Motor neuron (in vitro differentiated cells): Measurements from ENCODE around the gene PRTN3. TPM values are rescaled to one million over a fixed set of nuclear protein-coding genes. Genes with fewer than 3 reads are reported as not detected.

Experiments
- ATAC-seq, 8 experiments: fragments of 200-7000 bp; cut with Tn5 transposase; replicated peaks in 6 of 8; 2 replicates each; pipeline ENCODE4 v1.8.0; 2021; ENCODE audit warnings: mild to moderate bottlenecking in 8 of 8, moderate library complexity in 8 of 8
- H3K27ac ChIP-seq, 2 donors: fragments of 250-450 bp; sonication (Bioruptor Pico); 2 replicates each; pipeline ENCODE4 v1.9.0; 2021; ENCODE audit warnings: antibody characterized with exemption in 2 of 2, mild to moderate bottlenecking in 2 of 2, moderate library complexity in 1 of 2
- H3K4me1 ChIP-seq, 2 donors: fragments of 250-450 bp; sonication (Bioruptor Pico); replicated peaks in 1 of 2; 2 replicates each; pipeline ENCODE4 v1.6.1; 2021; ENCODE audit warnings: antibody characterized with exemption in 2 of 2, mild to moderate bottlenecking in 2 of 2, moderate library complexity in 1 of 2
- H3K4me3 ChIP-seq, 5 donors: fragments of 250-450 bp; sonication (Bioruptor Pico); 2 replicates each; pipeline ENCODE4 v1.9.0; 2021; ENCODE audit warnings: antibody characterized with exemption in 5 of 5, mild to moderate bottlenecking in 5 of 5, moderate library complexity in 4 of 5
- WGBS, 10 experiments: fragments of 450-650 bp; shearing (Covaris generic); methylation state at CpG; one replicate each; pipeline ENCODE4 v1.0.0; 2022; 5-methylcytosine and 5-hydroxymethylcytosine counted together
- in situ Hi-C, 9 experiments: fragments of 400-800 bp; cut with MboI; loops; one replicate each; pipeline ENCODE4 v1.15.0; 2021; ENCODE audit warnings: low sequenced_read_pairs in 9 of 9, low pct_unique_long_range_greater_than_20kb in 2 of 9; ENCODE audit not compliant: unreplicated experiment in 9 of 9
- total RNA-seq, 8 experiments: library from RNA; unstranded; fragments of 300-600 nt; gene quantifications; 2 replicates each; pipeline versions ENCODE4 v1.2.3 to v1.2.4, GENCODE V29; 2022

Gene PRTN3
- total RNA-seq, 8 experiments from 2014 or later = 0.37 to 1.2 (median 0.54) TPM; not detected in 5

- Histone ChIP-seq H3K27ac (peak overlapping the region; percentile 31 to 99), H3K4me1 (peaks cover 34 to 43% of the 10 kb centered on the region in 2 donors), H3K4me3 (peak overlapping the region; percentile 76 to 100 (median 96))
- peak in 1 of 8 experiments; percentile 0 for ATAC-seq
- 0 to 2% (median 0%) methylated on average over 1 to 22 of the region's 44 CpGs; no CpG with 5 or more reads in 4 of the 10 experiments for WGBS, 10 experiments
- in situ Hi-C loops = no loop called here
These were observed 42.3 kb upstream of the PRTN3 start for GRCh38 chr19:798415-799075.

- ATAC-seq = peak in 1 of 8 experiments; percentile 0
- Histone ChIP-seq H3K27ac (peak overlapping the region; percentile 31 to 99), H3K4me1 (peaks cover 34 to 43% of the 10 kb centered on the region in 2 donors), H3K4me3 (peak overlapping the region; percentile 76 to 100 (median 96))
- in situ Hi-C loops = no loop called here
- 0 to 20% (median 5%) methylated on average over 2 to 8 of the region's 28 CpGs; no CpG with 5 or more reads in 5 of the 10 experiments for WGBS, 10 experiments
These were observed 41.5 kb upstream of the PRTN3 start for GRCh38 chr19:799076-799881.

DNA sequence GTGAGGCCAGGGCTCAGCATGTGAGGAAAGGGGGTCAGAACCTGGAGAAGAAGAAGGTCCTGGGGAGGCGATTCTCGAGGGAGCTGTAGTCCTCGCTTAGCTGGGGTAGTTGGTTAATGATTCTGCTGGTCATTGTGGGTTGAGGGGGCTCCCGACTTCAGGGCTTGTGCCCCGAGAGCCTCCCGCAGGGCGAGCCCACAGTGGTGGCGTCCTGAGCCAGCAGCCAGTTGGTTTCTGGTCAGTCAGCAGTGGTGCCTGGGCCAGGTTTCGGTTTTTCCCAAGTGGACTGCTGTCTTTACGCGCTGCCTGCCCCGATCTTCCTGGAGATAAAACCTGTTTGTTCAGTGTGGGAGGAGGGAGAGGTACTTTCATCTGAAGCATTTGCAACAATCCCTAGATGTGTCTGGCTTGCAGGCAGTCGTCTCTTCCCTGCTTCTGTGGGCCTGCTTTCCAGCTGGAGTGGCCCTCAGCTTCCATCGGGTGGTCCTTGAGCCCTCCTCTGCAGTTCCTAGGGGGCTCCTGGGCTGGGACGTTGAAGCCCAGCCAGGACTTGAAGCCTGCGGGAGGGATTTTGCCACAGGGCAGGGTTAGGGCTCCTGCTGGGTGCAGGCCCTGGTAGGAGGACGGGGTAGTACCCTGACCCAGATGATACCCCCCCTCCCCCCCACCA lies 40.3 kb upstream of the PRTN3 start:
- WGBS, 10 experiments = 22 to 94% (median 80%) methylated on average over 3 to 8 of the region's 17 CpGs; no CpG with 5 or more reads in 6 of the 10 experiments
- peak overlapping the region in 1 of 5 donors; percentile 100 for H3K4me3 ChIP-seq
- no peak for ATAC-seq
- in situ Hi-C loops = no loop called here
- H3K4me1 ChIP-seq = peaks cover 34 to 43% of the 10 kb centered on the region in 2 donors
- no peak overlapping the region for H3K27ac ChIP-seq

DNA sequence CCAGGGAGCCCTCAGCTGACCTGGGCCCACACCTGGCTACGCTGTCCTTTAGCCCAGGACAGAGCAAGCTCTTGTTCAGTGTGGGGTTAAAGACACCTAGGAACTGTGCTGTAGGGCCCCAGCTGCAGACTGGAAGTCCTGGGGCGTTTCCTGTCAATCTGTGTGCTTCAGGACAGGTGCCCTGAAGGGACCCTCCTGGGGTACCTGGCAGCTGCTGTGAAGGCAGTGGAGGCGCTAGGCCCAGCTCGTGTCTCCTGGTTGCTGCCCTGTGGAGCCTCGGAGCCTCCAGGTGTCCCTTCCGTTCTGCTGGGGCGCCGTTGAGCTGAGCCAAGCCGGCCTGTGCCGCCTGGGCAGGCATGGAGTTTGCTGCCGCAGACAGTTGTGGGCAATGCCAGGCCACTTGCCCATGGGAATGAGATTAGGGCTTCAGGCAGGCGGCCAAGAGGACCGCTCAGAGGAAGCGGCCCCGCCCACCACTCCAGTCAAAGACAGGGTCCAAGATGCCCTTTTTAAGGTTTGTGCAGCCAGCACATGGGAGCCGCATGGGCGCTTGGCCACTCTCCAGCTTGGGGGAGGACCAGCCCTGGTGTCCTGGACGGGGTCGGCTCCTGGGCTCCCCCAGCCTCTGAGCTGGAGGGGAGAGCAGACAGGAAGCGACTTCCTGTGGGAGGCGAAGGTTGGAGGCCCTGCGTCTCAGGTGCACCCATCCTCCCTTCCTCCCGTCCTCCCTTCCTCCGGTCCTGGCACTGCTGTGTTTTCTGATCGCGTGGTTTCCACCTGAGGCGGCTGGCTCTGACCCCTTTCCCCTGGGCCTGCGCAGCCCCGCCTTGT lies 39.6 kb upstream of the PRTN3 start:
- H3K4me3 ChIP-seq = no peak overlapping the region
- peaks cover 34 to 42% of the 10 kb centered on the region in 2 donors for H3K4me1 ChIP-seq
- in situ Hi-C loops = no loop called here
- no peak for ATAC-seq
- peak overlapping the region in 1 of 2 donors; percentile 35 for H3K27ac ChIP-seq
- 7 to 100% (median 95%) methylated on average over 2 to 7 of the region's 29 CpGs; no CpG with 5 or more reads in 7 of the 10 experiments for WGBS, 10 experiments

DNA sequence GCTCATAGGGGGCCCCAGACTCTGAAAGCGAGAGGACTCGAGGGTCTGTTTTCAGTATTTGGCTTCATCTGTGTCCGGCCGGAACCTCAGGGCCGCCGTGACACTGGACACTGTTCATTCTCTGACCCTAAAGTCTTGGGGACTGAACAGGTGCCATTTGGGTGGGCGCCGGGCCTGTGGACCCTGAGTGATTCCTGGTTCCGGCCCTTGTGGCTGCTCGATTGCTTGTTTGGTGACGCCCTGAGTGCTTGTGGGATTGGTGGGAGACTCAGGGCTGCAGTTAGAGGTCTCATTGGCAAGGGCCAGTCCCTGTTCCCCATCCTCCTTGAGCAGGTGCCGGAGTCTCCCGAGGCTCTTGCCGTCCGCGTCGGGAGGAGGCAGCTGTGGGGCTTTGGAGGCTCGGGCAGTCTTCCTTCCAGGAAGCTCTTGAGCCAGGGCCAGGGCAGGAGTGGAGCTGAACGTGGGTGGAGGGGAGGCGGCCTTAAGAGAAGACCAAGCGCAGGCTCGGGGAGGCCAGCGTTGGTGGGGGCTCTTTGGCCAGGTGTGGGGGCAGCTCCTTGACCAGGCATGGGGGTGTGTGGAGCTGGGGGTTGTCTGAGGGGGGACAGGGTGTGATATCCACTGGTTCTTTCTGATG lies 38.8 kb upstream of the PRTN3 start:
- in situ Hi-C loops = no loop called here
- Histone ChIP-seq H3K4me1 (peaks cover 34 to 41% of the 10 kb centered on the region in 2 donors), H3K27ac (peak overlapping the region in 1 of 2 donors; percentile 35), H3K4me3 (no peak overlapping the region)
- 29 to 100% (median 90%) methylated on average over 1 to 9 of the region's 23 CpGs; no CpG with 5 or more reads in 7 of the 10 experiments for WGBS, 10 experiments
- no peak for ATAC-seq

- 37 to 61% (median 46%) methylated on average over 3 to 8 of the region's 28 CpGs; no CpG with 5 or more reads in 4 of the 10 experiments for WGBS, 10 experiments
These were observed 38.2 kb upstream of the PRTN3 start for GRCh38 chr19:802498-803098.

DNA sequence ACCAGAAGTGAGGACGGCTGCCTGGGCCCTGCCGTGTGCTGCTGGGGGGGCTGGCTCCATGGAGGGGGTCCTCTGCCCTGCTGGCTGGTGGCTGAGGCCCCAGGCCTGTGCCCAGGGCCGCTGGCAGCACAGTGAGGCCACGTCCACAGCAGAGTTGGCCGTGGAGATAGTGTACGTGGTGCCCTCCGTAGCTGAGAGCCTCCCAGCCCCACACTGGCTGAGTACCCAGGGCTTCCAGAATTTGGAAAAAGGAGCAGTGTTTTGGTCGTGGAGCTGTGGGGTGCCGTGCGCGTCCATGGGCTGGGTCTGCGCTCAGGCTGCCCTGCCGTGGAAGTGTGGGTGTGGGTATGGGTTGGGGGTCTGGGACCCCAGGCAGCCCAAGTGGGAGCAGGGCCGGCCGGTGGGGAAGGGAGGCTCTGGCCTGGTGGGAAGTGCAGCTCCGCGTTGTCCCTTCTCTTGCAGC lies 37.7 kb upstream of the PRTN3 start:
- in situ Hi-C loops = no loop called here
- no peak overlapping the region for H3K4me3 ChIP-seq
- no peak overlapping the region for H3K27ac ChIP-seq
- 80 to 100% (median 88%) methylated on average over 1 to 4 of the region's 17 CpGs; no CpG with 5 or more reads in 4 of the 10 experiments for WGBS, 10 experiments
- ATAC-seq = peak in 2 of 8 experiments; percentile 1 to 4
- H3K4me1 ChIP-seq = peaks cover 34 to 41% of the 10 kb centered on the region in 2 donors

More at GRCh38 chr19:802498-803098, 38.2 kb upstream of the PRTN3 start:
- in situ Hi-C loops = no loop called here
- H3K27ac ChIP-seq = peak overlapping the region in 1 of 2 donors; percentile 35
- no peak overlapping the region for H3K4me3 ChIP-seq
- ATAC-seq = peak in 3 of 8 experiments; percentile 1 to 27 (median 1)
- H3K4me1 ChIP-seq = peaks cover 34 to 41% of the 10 kb centered on the region in 2 donors

GRCh38 chr19:803686-804418 lies 36.9 kb upstream of the PRTN3 start:
- peaks cover 31 to 41% of the 10 kb centered on the region in 2 donors for H3K4me1 ChIP-seq
- peak in 3 of 8 experiments; percentile 0 to 9 (median 6) for ATAC-seq
- WGBS, 10 experiments = 93 to 100% (median 100%) methylated on average over 2 to 11 of the region's 31 CpGs; no CpG with 5 or more reads in 3 of the 10 experiments
- in situ Hi-C loops = no loop called here
- H3K27ac ChIP-seq = no peak overlapping the region
- H3K4me3 ChIP-seq = no peak overlapping the region

- 60 to 100% (median 83%) methylated on average over 1 to 8 of the region's 53 CpGs; no CpG with 5 or more reads in 6 of the 10 experiments for WGBS, 10 experiments
- Histone ChIP-seq H3K4me3 (no peak overlapping the region), H3K27ac (no peak overlapping the region), H3K4me1 (peaks cover 24 to 36% of the 10 kb centered on the region in 2 donors)
- ATAC-seq = peak in 4 of 8 experiments; percentile 5 to 18 (median 10)
- in situ Hi-C loops = no loop called here
These were observed 36.2 kb upstream of the PRTN3 start for GRCh38 chr19:804419-805165.

- peak in 4 of 8 experiments; percentile 5 to 13 (median 9) for ATAC-seq
- no peak overlapping the region for H3K27ac ChIP-seq
- peaks cover 18 to 31% of the 10 kb centered on the region in 2 donors for H3K4me1 ChIP-seq
- H3K4me3 ChIP-seq = no peak overlapping the region
- WGBS, 10 experiments = 100% methylated on average over 2 to 6 of the region's 33 CpGs; no CpG with 5 or more reads in 8 of the 10 experiments
- in situ Hi-C loops = no loop called here
These were observed 35.6 kb upstream of the PRTN3 start for GRCh38 chr19:805166-805551.
